WTC11 (cell line): ENCODE results near the gene RGS12. TPM values are rescaled to one million over a fixed set of nuclear protein-coding genes. Genes with fewer than 3 reads are reported as not detected.

Source experiments
- ATAC-seq: fragments of 200-7000 bp; cut with Tn5 transposase; 2 replicates; pipeline ENCODE4 v1.10.0; 2021; ENCODE audit warnings: mild to moderate bottlenecking, moderate library complexity
- CTCF ChIA-PET: fragments of 300-600 bp; sonication (Branson Sonifier 250); formaldehyde crosslinking; loops from one replicate; lab custom pipeline; 2021; ENCODE audit warnings: antibody characterized with exemption; lab: Charles Lee
- POLR2A ChIA-PET: fragments of 350-600 bp; sonication (Branson Sonifier 250); formaldehyde crosslinking; loops from one replicate; lab custom pipeline; 2021; ENCODE audit warnings: antibody characterized with exemption; lab: Charles Lee
- DNase-seq: peaks from one replicate; pipeline ENCODE4 v3.0.0; 2021; ENCODE audit warnings: low spot score
- H3K27ac Mint-ChIP-seq: 2 replicates; pipeline ENCODE4 v1.8.0; 2021; ENCODE audit warnings: mixed read lengths
- H3K27me3 Mint-ChIP-seq: 2 replicates; pipeline ENCODE4 v1.8.0; 2021; ENCODE audit warnings: low read depth, mild to moderate bottlenecking, moderate library complexity, mixed read lengths
- H3K36me3 Mint-ChIP-seq: 2 replicates; pipeline ENCODE4 v1.8.0; 2021; ENCODE audit warnings: mixed read lengths
- H3K4me1 Mint-ChIP-seq: 2 replicates; pipeline ENCODE4 v1.8.0; 2022; ENCODE audit warnings: mixed read lengths
- H3K4me3 Mint-ChIP-seq: 2 replicates; pipeline ENCODE4 v1.8.0; 2021; ENCODE audit warnings: mild to moderate bottlenecking, moderate library complexity, mixed read lengths
- H3K9me3 Mint-ChIP-seq: 2 replicates; pipeline ENCODE4 v1.8.0; 2021; ENCODE audit warnings: mixed read lengths
- EMX1 ChIP-seq: fragments of 250-450 bp; sonication (Bioruptor Pico); IDR thresholded peaks from 2 replicates; pipeline ENCODE4 v1.8.0; 2021; ENCODE audit warnings: mild to moderate bottlenecking
- ETV6 ChIP-seq: sonication (generic); formaldehyde crosslinking; IDR thresholded peaks from 2 replicates; pipeline ENCODE4 v1.8.1; 2022; ENCODE audit warnings: mild to moderate bottlenecking, missing genetic modification reagents
- GABPB1 ChIP-seq: sonication (generic); formaldehyde crosslinking; IDR thresholded peaks from 2 replicates; pipeline ENCODE4 v1.8.1; 2023; ENCODE audit warnings: mild to moderate bottlenecking, missing genetic modification reagents
- GRHL2 ChIP-seq: fragments of 250-450 bp; sonication (Bioruptor Pico); IDR thresholded peaks from 2 replicates; pipeline ENCODE4 v1.8.0; 2022; ENCODE audit warnings: mild to moderate bottlenecking, moderate library complexity; ENCODE audit not compliant: insufficient replicate concordance, severe bottlenecking
- IRF2 ChIP-seq: sonication (generic); formaldehyde crosslinking; IDR thresholded peaks from 2 replicates; pipeline ENCODE4 v1.8.0; 2022; ENCODE audit warnings: low read depth, missing genetic modification reagents, borderline replicate concordance
- JAZF1 ChIP-seq: fragments of 250-450 bp; sonication (Bioruptor Pico); IDR thresholded peaks from 2 replicates; pipeline ENCODE4 v1.9.0; 2021; ENCODE audit warnings: moderate library complexity, mild to moderate bottlenecking, inconsistent platforms
- NFATC4 ChIP-seq: fragments of 250-450 bp; sonication (Bioruptor Pico); IDR thresholded peaks from 2 replicates; pipeline ENCODE4 v1.9.0; 2021; ENCODE audit warnings: mild to moderate bottlenecking
- OVOL2 ChIP-seq: fragments of 250-450 bp; sonication (Bioruptor Pico); IDR thresholded peaks from 2 replicates; pipeline ENCODE4 v1.9.0; 2021; ENCODE audit warnings: mild to moderate bottlenecking, borderline replicate concordance
- PRRX2 ChIP-seq: fragments of 250-450 bp; sonication (Bioruptor Pico); IDR thresholded peaks from 2 replicates; pipeline ENCODE4 v1.8.0; 2021; ENCODE audit warnings: mild to moderate bottlenecking
- SOX15 ChIP-seq: fragments of 250-450 bp; sonication (Bioruptor Pico); IDR thresholded peaks from 2 replicates; pipeline ENCODE4 v1.9.0; 2021; ENCODE audit warnings: mild to moderate bottlenecking
- SP1 ChIP-seq: sonication (generic); formaldehyde crosslinking; conservative IDR thresholded peaks from 2 replicates; pipeline ENCODE4 v1.8.1; 2022; ENCODE audit warnings: missing genetic modification reagents
- TEAD1 ChIP-seq: sonication (generic); formaldehyde crosslinking; IDR thresholded peaks from 2 replicates; pipeline ENCODE4 v1.8.0; 2022; ENCODE audit warnings: mild to moderate bottlenecking, missing genetic modification reagents
- TP53 ChIP-seq: sonication (generic); formaldehyde crosslinking; IDR thresholded peaks from 2 replicates; pipeline ENCODE4 v1.8.1; 2023; ENCODE audit warnings: mild to moderate bottlenecking, missing genetic modification reagents
- ZNF121 ChIP-seq: sonication (generic); formaldehyde crosslinking; IDR thresholded peaks from 2 replicates; pipeline ENCODE4 v1.8.0; 2023; ENCODE audit warnings: missing genetic modification reagents
- ZNF263 ChIP-seq: sonication (generic); formaldehyde crosslinking; IDR thresholded peaks from 2 replicates; pipeline ENCODE4 v1.8.1; 2022; ENCODE audit warnings: low read depth, mild to moderate bottlenecking, moderate library complexity, missing genetic modification reagents
- total RNA-seq: library from RNA; stranded (reverse); gene quantifications from 3 replicates; pipeline ENCODE4 v1.2.3, GENCODE V29; 2021
- TF ChIP-seq, protein P1 (sequence below): fragments of 250-450 bp; sonication (Bioruptor Pico); conservative IDR thresholded peaks from 2 replicates; pipeline ENCODE4 v1.9.0; 2021; ENCODE audit warnings: mild to moderate bottlenecking
- TF ChIP-seq, protein P2 (sequence below): sonication (generic); formaldehyde crosslinking; IDR thresholded peaks from 2 replicates; pipeline ENCODE4 v1.8.1; 2022; ENCODE audit warnings: low read depth, missing genetic modification reagents, borderline replicate concordance
- TF ChIP-seq, protein P3 (sequence below): sonication (generic); formaldehyde crosslinking; IDR thresholded peaks from 2 replicates; pipeline ENCODE4 v1.8.0; 2022; ENCODE audit warnings: missing genetic modification reagents
- TF ChIP-seq, protein P4 (sequence below): sonication (generic); formaldehyde crosslinking; IDR thresholded peaks from 2 replicates; pipeline ENCODE4 v1.8.0; 2023; ENCODE audit warnings: mild to moderate bottlenecking, missing genetic modification reagents
- TF ChIP-seq, protein P5 (sequence below): sonication (generic); formaldehyde crosslinking; conservative IDR thresholded peaks from 2 replicates; pipeline ENCODE4 v1.8.1; 2022; ENCODE audit warnings: mild to moderate bottlenecking, missing genetic modification reagents
- TF ChIP-seq, protein P6 (sequence below): sonication (generic); formaldehyde crosslinking; IDR thresholded peaks from 2 replicates; pipeline ENCODE4 v1.8.1; 2022; ENCODE audit warnings: low read depth, mild to moderate bottlenecking, moderate library complexity, missing genetic modification reagents, borderline replicate concordance
- TF ChIP-seq, protein P7 (sequence below): sonication (generic); formaldehyde crosslinking; IDR thresholded peaks from 2 replicates; pipeline ENCODE4 v1.8.1; 2022; ENCODE audit warnings: mild to moderate bottlenecking, moderate library complexity, missing genetic modification reagents
- TF ChIP-seq, protein P8 (sequence below): sonication (generic); formaldehyde crosslinking; IDR thresholded peaks from 2 replicates; pipeline ENCODE4 v1.8.0; 2022; ENCODE audit warnings: mild to moderate bottlenecking, missing genetic modification reagents

RGS12 gene
- total RNA-seq, 1 experiment from 2014 or later = 21.0 TPM

DNA sequence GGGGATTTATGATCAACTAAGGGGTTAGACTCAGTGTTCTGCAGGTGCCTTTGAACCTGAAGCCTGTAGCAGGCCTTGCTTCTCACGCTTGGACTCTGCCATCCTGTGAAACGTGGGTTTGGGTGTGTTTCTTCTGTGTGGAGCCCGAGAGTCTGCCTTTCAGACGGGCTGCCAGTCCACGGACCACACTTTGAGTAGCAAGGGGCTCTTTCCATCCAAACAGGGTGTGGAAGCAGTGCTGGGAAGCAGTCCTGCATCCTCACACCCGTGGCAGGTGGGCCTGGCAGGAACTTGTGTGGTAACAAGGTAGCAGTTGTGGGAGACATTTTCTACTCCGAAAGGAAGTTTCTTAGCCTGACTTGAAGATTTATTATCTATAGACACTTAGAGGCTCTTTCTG is 22.7 kb downstream of the RGS12 start:
- CTCF ChIA-PET = interaction anchor here (0.9 to 1.3 kb wide), 2 partner anchors 8 to 9 kb away, joined by 3 to 4 read pairs; no protein-coding TSS in a partner anchor
- POLR2A ChIA-PET = no interaction called here
- no peak overlapping the region for H3K27ac Mint-ChIP-seq

DNA sequence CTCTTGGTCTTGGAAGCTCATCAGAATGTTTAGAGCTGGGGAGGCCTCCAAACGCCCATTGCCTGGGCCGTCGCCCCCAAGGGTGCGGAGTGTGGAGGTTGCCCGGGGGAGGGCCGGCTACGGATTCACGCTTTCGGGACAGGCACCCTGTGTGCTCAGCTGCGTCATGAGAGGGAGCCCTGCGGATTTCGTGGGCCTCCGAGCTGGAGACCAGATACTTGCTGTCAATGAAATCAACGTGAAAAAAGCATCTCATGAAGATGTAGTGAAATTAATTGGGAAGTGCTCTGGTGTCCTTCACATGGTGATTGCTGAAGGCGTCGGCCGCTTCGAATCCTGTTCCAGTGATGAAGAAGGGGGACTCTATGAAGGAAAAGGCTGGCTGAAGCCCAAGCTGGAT is 23.3 kb downstream of the RGS12 start:
- ChIA-PET CTCF (interaction anchor here (0.9 to 1.1 kb wide), 2 partner anchors 8 to 30 kb away, joined by 3 read pairs; no protein-coding TSS in a partner anchor), POLR2A (no interaction called here)
- Mint-ChIP-seq H3K9me3 (no peaks in the 10 kb centered on the region), H3K4me3 (no peak overlapping the region), H3K36me3 (peaks cover 10% of the 10 kb centered on the region), H3K27me3 (no peaks in the 10 kb centered on the region), H3K27ac (no peak overlapping the region), H3K4me1 (peaks cover 3% of the 10 kb centered on the region; the same call in 1 of the 2 replicates)
- no peak for DNase-seq
- ATAC-seq = no peak
- TF ChIP-seq SP1 (CRISPR knock-in tag) (no peak), JAZF1 (CRISPR knock-in tag) (no peak), GRHL2 (CRISPR knock-in tag) (no peak), OVOL2 (CRISPR knock-in tag) (no peak), SOX15 (CRISPR knock-in tag) (no peak), IRF2 (CRISPR knock-in tag) (no peak), GABPB1 (CRISPR knock-in tag) (no peak), ETV6 (CRISPR knock-in tag) (no peak)
- TF ChIP-seq, protein P1, sequence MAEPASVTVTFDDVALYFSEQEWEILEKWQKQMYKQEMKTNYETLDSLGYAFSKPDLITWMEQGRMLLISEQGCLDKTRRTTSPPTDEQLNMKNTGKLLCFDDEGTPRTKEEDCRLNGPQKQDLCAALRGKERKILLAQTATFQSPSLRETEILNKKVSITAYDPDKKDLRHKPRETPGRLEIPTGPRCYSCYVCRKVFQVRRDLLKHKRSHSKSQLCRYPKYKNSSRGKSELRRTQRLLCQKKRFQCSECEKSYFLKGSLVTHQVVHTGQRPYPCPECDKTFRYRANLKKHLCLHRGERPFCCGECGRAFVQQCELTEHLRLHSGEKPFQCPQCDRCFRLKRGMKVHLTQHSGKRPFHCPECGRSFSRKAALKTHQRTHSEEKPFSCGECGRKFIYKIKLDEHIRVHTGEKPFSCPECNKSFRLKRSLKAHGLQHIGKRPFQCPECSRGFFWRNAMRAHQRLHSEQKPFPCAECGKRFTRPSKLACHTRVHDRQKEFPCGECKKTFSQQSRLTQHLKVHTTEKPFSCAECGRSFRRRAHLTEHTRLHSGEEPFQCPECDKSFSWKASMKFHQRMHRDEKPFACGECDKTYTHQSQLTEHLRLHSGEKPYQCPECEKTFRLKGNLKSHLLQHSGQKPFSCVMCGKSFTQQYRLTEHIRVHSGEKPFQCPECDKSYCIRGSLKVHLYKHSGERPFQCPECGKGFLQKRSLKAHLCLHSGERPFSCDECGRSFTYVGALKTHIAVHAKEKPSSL = no peak
- TF ChIP-seq, protein P2, sequence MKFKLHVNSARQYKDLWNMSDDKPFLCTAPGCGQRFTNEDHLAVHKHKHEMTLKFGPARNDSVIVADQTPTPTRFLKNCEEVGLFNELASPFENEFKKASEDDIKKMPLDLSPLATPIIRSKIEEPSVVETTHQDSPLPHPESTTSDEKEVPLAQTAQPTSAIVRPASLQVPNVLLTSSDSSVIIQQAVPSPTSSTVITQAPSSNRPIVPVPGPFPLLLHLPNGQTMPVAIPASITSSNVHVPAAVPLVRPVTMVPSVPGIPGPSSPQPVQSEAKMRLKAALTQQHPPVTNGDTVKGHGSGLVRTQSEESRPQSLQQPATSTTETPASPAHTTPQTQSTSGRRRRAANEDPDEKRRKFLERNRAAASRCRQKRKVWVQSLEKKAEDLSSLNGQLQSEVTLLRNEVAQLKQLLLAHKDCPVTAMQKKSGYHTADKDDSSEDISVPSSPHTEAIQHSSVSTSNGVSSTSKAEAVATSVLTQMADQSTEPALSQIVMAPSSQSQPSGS (CRISPR knock-in tag) = no peak

More for the DNA sequence above, 22.7 kb downstream of the RGS12 start:
- no peak overlapping the region for H3K4me3 Mint-ChIP-seq
- peaks cover 3% of the 10 kb centered on the region; the same call in 1 of the 2 replicates for H3K4me1 Mint-ChIP-seq
- peaks cover 10% of the 10 kb centered on the region for H3K36me3 Mint-ChIP-seq
- H3K9me3 Mint-ChIP-seq = no peaks in the 10 kb centered on the region
- no peaks in the 10 kb centered on the region for H3K27me3 Mint-ChIP-seq
- no peak for DNase-seq
- no peak for TF ChIP-seq TP53
- TF ChIP-seq, protein P3, sequence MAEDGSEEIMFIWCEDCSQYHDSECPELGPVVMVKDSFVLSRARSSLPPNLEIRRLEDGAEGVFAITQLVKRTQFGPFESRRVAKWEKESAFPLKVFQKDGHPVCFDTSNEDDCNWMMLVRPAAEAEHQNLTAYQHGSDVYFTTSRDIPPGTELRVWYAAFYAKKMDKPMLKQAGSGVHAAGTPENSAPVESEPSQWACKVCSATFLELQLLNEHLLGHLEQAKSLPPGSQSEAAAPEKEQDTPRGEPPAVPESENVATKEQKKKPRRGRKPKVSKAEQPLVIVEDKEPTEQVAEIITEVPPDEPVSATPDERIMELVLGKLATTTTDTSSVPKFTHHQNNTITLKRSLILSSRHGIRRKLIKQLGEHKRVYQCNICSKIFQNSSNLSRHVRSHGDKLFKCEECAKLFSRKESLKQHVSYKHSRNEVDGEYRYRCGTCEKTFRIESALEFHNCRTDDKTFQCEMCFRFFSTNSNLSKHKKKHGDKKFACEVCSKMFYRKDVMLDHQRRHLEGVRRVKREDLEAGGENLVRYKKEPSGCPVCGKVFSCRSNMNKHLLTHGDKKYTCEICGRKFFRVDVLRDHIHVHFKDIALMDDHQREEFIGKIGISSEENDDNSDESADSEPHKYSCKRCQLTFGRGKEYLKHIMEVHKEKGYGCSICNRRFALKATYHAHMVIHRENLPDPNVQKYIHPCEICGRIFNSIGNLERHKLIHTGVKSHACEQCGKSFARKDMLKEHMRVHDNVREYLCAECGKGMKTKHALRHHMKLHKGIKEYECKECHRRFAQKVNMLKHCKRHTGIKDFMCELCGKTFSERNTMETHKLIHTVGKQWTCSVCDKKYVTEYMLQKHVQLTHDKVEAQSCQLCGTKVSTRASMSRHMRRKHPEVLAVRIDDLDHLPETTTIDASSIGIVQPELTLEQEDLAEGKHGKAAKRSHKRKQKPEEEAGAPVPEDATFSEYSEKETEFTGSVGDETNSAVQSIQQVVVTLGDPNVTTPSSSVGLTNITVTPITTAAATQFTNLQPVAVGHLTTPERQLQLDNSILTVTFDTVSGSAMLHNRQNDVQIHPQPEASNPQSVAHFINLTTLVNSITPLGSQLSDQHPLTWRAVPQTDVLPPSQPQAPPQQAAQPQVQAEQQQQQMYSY = no peak
- TF ChIP-seq, protein P4, sequence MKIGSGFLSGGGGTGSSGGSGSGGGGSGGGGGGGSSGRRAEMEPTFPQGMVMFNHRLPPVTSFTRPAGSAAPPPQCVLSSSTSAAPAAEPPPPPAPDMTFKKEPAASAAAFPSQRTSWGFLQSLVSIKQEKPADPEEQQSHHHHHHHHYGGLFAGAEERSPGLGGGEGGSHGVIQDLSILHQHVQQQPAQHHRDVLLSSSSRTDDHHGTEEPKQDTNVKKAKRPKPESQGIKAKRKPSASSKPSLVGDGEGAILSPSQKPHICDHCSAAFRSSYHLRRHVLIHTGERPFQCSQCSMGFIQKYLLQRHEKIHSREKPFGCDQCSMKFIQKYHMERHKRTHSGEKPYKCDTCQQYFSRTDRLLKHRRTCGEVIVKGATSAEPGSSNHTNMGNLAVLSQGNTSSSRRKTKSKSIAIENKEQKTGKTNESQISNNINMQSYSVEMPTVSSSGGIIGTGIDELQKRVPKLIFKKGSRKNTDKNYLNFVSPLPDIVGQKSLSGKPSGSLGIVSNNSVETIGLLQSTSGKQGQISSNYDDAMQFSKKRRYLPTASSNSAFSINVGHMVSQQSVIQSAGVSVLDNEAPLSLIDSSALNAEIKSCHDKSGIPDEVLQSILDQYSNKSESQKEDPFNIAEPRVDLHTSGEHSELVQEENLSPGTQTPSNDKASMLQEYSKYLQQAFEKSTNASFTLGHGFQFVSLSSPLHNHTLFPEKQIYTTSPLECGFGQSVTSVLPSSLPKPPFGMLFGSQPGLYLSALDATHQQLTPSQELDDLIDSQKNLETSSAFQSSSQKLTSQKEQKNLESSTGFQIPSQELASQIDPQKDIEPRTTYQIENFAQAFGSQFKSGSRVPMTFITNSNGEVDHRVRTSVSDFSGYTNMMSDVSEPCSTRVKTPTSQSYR (CRISPR knock-in tag) = no peak
- no peak for TF ChIP-seq EMX1 (CRISPR knock-in tag)
- TF ChIP-seq TEAD1 = no peak
- TF ChIP-seq PRRX2 (CRISPR knock-in tag) = no peak
- TF ChIP-seq ZNF121 (CRISPR knock-in tag) = no peak
- TF ChIP-seq, protein P5, sequence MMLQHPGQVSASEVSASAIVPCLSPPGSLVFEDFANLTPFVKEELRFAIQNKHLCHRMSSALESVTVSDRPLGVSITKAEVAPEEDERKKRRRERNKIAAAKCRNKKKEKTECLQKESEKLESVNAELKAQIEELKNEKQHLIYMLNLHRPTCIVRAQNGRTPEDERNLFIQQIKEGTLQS = no peak
- TF ChIP-seq, protein P6, sequence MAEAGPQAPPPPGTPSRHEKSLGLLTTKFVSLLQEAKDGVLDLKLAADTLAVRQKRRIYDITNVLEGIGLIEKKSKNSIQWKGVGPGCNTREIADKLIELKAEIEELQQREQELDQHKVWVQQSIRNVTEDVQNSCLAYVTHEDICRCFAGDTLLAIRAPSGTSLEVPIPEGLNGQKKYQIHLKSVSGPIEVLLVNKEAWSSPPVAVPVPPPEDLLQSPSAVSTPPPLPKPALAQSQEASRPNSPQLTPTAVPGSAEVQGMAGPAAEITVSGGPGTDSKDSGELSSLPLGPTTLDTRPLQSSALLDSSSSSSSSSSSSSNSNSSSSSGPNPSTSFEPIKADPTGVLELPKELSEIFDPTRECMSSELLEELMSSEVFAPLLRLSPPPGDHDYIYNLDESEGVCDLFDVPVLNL (CRISPR knock-in tag) = no peak
- no peak for TF ChIP-seq NFATC4 (CRISPR knock-in tag)
- no peak for TF ChIP-seq SOX15 (CRISPR knock-in tag)
- TF ChIP-seq, protein P7, sequence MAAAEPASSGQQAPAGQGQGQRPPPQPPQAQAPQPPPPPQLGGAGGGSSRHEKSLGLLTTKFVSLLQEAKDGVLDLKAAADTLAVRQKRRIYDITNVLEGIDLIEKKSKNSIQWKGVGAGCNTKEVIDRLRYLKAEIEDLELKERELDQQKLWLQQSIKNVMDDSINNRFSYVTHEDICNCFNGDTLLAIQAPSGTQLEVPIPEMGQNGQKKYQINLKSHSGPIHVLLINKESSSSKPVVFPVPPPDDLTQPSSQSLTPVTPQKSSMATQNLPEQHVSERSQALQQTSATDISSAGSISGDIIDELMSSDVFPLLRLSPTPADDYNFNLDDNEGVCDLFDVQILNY (CRISPR knock-in tag) = no peak
- no peak for TF ChIP-seq ZNF263 (CRISPR knock-in tag)
- TF ChIP-seq, protein P8, sequence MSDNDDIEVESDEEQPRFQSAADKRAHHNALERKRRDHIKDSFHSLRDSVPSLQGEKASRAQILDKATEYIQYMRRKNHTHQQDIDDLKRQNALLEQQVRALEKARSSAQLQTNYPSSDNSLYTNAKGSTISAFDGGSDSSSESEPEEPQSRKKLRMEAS (CRISPR knock-in tag) = no peak
- TF ChIP-seq, all 79 proteins: peak for 0
- no peak for ATAC-seq
